Raji (cell line): ENCODE results near the gene NAT16.

Experiments
- POLR2A ChIP-seq: IDR thresholded peaks from 2 replicates; pipeline ENCODE4 v1.6.1; 2011; ENCODE audit warnings: low read depth, low read length, control low read depth; ENCODE audit not compliant: insufficient read depth

Gene NAT16

GRCh38 chr7:101156277-101156676 is 23.8 kb downstream of the NAT16 start:
- TF ChIP-seq POLR2A, result no peak

GRCh38 chr7:101155303-101155702 is 24.8 kb downstream of the NAT16 start:
- TF ChIP-seq POLR2A, result no peak

GRCh38 chr7:101154693-101155102 is 25.4 kb downstream of the NAT16 start:
- no peak; the same call in 1 of the 2 replicates for TF ChIP-seq POLR2A

- peak; percentile 61 for TF ChIP-seq POLR2A
Observed at GRCh38 chr7:101153969-101154692, 26.0 kb downstream of the NAT16 start, which contains the start of gene AP1S1. AP1S1 (plus strand) TSS chr7:101154476; CDS start chr7:101154515, 39 bp downstream.

GRCh38 chr7:101151908-101152651 is 28.0 kb downstream of the NAT16 start:
- no peak for TF ChIP-seq POLR2A

- TF ChIP-seq POLR2A, result no peak
Observed at GRCh38 chr7:101140746-101141382, 39.2 kb downstream of the NAT16 start.

GRCh38 chr7:101140339-101140699 is 39.8 kb downstream of the NAT16 start:
- no peak for TF ChIP-seq POLR2A

- peak; percentile 47 for TF ChIP-seq POLR2A
Observed at GRCh38 chr7:101138213-101138870, 41.8 kb downstream of the NAT16 start.

- no peak for TF ChIP-seq POLR2A
Observed at GRCh38 chr7:101137651-101138212, 42.4 kb downstream of the NAT16 start.

- no peak for TF ChIP-seq POLR2A
Observed at GRCh38 chr7:101134399-101134980, 45.6 kb downstream of the NAT16 start.

- TF ChIP-seq POLR2A, result no peak
Observed at GRCh38 chr7:101133621-101134398, 46.3 kb downstream of the NAT16 start.

- no peak for TF ChIP-seq POLR2A
Observed at GRCh38 chr7:101129603-101130117, 50.4 kb downstream of the NAT16 start.

GRCh38 chr7:101128040-101128834 is 51.9 kb downstream of the NAT16 start:
- TF ChIP-seq POLR2A, result no peak
